Medulla oblongata (tissue), 1 donor: Measurements from ENCODE around the gene CMTR2.
"Not testable (repeated sequence)": the region's sequence is repeated elsewhere in the genome, so short reads cannot be mapped to it uniquely, and the experiment has no call there.

Experiments
- DNase-seq: peaks from one replicate; pipeline ENCODE4 v3.0.0-alpha.2; 2015; ENCODE audit errors: extremely low spot score

Gene CMTR2

GRCh38 chr16:71288890-71289731 is at the start of gene CMTR2:
Gene CMTR2, minus strand, starts transcription at chr16:71289402. Its CDS starts 3,482 bp downstream, at chr16:71285920.
- DNase-seq: peak; percentile 97

- no peak for DNase-seq
These were observed 49.4 kb upstream of the CMTR2 start for GRCh38 chr16:71338632-71339031.

GRCh38 chr16:71338193-71338592 is 49.0 kb upstream of the CMTR2 start:
- DNase-seq: no peak

- DNase-seq: no peak
These were observed 48.4 kb upstream of the CMTR2 start for GRCh38 chr16:71337631-71338030.

GRCh38 chr16:71328151-71328550 is 38.9 kb upstream of the CMTR2 start:
- DNase-seq: no peak

- no peak for DNase-seq
These were observed 38.5 kb upstream of the CMTR2 start for GRCh38 chr16:71327720-71328119.

GRCh38 chr16:71319999-71320398 is 30.8 kb upstream of the CMTR2 start:
- DNase-seq: no peak

GRCh38 chr16:71315269-71315668 is 26.1 kb upstream of the CMTR2 start:
- no peak for DNase-seq

GRCh38 chr16:71313591-71313990 is 24.4 kb upstream of the CMTR2 start:
- DNase-seq: not testable (repeated sequence)

GRCh38 chr16:71311553-71312158 is 22.5 kb upstream of the CMTR2 start:
- DNase-seq: peak; percentile 71

GRCh38 chr16:71303938-71304337 is 14.7 kb upstream of the CMTR2 start:
- no peak for DNase-seq

GRCh38 chr16:71297341-71297634 is 8.1 kb upstream of the CMTR2 start:
- DNase-seq: no peak

GRCh38 chr16:71296584-71297340 is 7.6 kb upstream of the CMTR2 start:
- DNase-seq: no peak

- DNase-seq: no peak
These were observed 6.7 kb upstream of the CMTR2 start for GRCh38 chr16:71295950-71296349.

GRCh38 chr16:71293919-71294318 is 4.7 kb upstream of the CMTR2 start:
- DNase-seq: no peak

- DNase-seq: not testable (repeated sequence)
These were observed 2.9 kb upstream of the CMTR2 start for GRCh38 chr16:71292095-71292494.

- DNase-seq: no peak
These were observed 495 bp upstream of the CMTR2 start for GRCh38 chr16:71289732-71290062.

GRCh38 chr16:71288570-71288889 is 672 bp downstream of the CMTR2 start:
- no peak for DNase-seq

GRCh38 chr16:71287911-71288310 is 1.3 kb downstream of the CMTR2 start:
- no peak for DNase-seq

- DNase-seq: no peak
These were observed 1.7 kb downstream of the CMTR2 start for GRCh38 chr16:71287454-71287853.

- DNase-seq: no peak
These were observed 5.6 kb downstream of the CMTR2 start for GRCh38 chr16:71283612-71284011.

GRCh38 chr16:71282943-71283342 is 6.3 kb downstream of the CMTR2 start:
- no peak for DNase-seq
